ENCODE data around the gene COX6B1.

Gene COX6B1

DNA sequence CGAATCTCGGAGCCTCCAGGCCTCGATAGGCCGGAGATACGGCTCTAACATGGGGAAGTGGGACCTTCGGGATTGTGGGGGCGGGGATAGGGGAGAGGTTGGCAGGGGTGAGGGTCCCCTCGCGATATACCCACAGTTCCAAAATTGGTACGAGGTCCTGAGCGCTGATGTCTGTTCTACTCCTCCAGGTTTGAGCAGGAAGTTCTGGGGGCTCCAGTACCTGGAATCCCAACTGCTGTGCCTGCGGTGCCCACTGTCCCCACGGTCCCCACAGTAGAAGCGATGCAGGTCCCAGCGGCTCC, 18.8 kb upstream of the COX6B1 start:
- FAIRE-seq (no peak), DNase-seq (ENCODE audit: insufficient read length, low spot score) (no peak)
- no peak for TF ChIP-seq POLR2AphosphoS5 (IDR thresholded peaks at IDR 0.05; ENCODE audit: low read depth, low read length)
- no peak for TF ChIP-seq POU2F2 (IDR thresholded peaks at IDR 0.05; ENCODE audit: low read depth, low read length)
- no peak for TF ChIP-seq POLR2A (IDR thresholded peaks at IDR 0.05; ENCODE audit: low read depth, low read length)
- no peak for TF ChIP-seq TAF1 (IDR thresholded peaks at IDR 0.05; ENCODE audit: low read depth, low read length)
- TF ChIP-seq SPI1 (IDR thresholded peaks at IDR 0.05; ENCODE audit: low read depth, low read length) = no peak
- TF ChIP-seq PAX5 (IDR thresholded peaks at IDR 0.05; ENCODE audit: insufficient read depth, low read length, severe bottlenecking) = no peak

- DNase-seq (ENCODE audit: insufficient read length, low spot score) (no peak), FAIRE-seq (no peak)
- TF ChIP-seq PAX5 (IDR thresholded peaks at IDR 0.05; ENCODE audit: insufficient read depth, low read length, severe bottlenecking) = no peak
- TF ChIP-seq POLR2AphosphoS5 (IDR thresholded peaks at IDR 0.05; ENCODE audit: low read depth, low read length) = no peak
- no peak for TF ChIP-seq POLR2A (IDR thresholded peaks at IDR 0.05; ENCODE audit: low read depth, low read length)
- no peak for TF ChIP-seq TAF1 (IDR thresholded peaks at IDR 0.05; ENCODE audit: low read depth, low read length)
These were observed 14.2 kb upstream of the COX6B1 start for GRCh38 chr19:35633727-35634440.

DNA sequence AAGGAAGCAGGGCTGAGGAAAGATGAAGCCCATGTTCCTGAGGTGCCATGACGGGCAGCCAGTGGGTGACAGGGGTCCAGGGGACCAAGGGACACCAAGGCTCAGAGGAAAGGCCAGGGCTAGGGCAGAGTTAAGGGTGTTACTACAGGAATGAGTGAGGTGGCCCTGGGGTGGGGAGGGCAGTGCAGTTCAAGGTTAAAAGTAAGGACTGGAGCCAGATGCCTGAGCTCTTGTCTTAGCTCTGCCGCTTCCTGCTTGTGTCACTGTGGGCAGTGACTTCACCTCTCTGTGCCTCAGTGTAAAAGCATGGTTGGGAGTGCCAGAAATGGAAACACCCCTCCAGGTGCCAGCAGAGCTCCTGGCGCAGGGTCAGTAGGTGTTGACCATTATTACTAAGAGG, 11.5 kb upstream of the COX6B1 start:
- FAIRE-seq (no peak), DNase-seq (ENCODE audit: insufficient read length, low spot score) (no peak)
- TF ChIP-seq PAX5 (IDR thresholded peaks at IDR 0.05; ENCODE audit: insufficient read depth, low read length, severe bottlenecking) (no peak), POLR2A (IDR thresholded peaks at IDR 0.05; ENCODE audit: low read depth, low read length) (no peak), POLR2AphosphoS5 (IDR thresholded peaks at IDR 0.05; ENCODE audit: low read depth, low read length) (no peak), SPI1 (IDR thresholded peaks at IDR 0.05; ENCODE audit: low read depth, low read length) (no peak)

DNA sequence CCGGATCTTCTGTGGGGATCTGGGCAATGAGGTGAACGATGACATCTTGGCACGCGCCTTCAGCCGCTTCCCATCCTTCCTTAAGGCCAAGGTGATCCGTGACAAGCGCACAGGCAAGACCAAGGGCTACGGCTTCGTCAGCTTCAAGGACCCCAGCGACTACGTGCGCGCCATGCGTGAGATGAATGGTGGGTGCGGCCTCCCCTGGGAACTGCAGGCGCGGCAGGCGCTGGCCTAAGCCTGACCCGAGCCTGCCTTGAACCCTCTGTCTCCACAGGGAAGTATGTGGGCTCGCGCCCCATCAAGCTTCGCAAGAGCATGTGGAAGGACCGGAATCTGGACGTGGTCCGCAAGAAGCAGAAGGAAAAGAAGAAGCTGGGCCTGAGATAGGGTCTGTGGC, 11.0 kb upstream of the COX6B1 start:
- no peak for FAIRE-seq
- DNase-seq (ENCODE audit: insufficient read length, low spot score) = no peak
- TF ChIP-seq POLR2A (IDR thresholded peaks at IDR 0.05; ENCODE audit: low read depth, low read length) (no peak), PAX5 (IDR thresholded peaks at IDR 0.05; ENCODE audit: insufficient read depth, low read length, severe bottlenecking) (no peak), SPI1 (IDR thresholded peaks at IDR 0.05; ENCODE audit: low read depth, low read length) (no peak), POLR2AphosphoS5 (IDR thresholded peaks at IDR 0.05; ENCODE audit: low read depth, low read length) (no peak), POU2F2 (IDR thresholded peaks at IDR 0.05; ENCODE audit: low read depth, low read length) (no peak)

DNA sequence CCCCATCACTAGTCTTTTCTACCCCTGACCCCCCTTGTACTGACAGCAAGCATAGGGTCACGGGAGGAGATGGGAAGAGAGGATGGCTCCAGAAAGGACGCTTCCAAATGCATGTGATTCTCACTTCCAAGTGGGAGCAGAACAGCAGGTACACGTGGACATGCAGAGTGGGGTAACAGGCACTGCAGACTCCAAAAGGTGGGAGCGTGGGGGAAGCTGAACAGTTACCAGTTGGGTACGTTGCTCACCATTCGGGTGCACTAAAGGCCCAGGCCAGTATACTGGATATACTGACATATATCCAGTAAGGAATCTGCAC, 8.8 kb upstream of the COX6B1 start:
- TF ChIP-seq PAX5 (IDR thresholded peaks at IDR 0.05; ENCODE audit: insufficient read depth, low read length, severe bottlenecking) (no peak), POLR2A (IDR thresholded peaks at IDR 0.05; ENCODE audit: low read depth, low read length) (no peak; the same call in 1 of the 2 replicates), POLR2AphosphoS5 (IDR thresholded peaks at IDR 0.05; ENCODE audit: low read depth, low read length) (no peak)
- DNase-seq (ENCODE audit: insufficient read length, low spot score) (no peak), FAIRE-seq (no peak)

DNA sequence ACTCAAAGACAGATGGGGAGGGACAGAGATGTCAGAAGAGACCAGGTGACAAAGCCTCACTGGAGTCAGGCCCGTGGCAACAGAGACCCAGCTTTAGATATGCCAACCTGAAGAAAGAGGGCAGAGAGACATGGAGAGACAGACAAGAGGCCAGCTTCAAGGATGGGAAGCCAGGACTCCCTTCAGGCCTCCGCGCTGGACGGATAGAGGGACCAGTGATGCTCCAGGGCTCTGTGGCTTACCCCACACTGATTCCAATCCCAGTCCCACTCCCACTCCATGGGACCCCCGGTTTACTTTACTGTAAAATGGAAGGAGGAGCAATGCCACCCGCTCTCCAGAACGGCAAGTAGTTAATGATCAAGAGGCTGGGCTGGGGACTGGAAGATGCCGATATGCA, 8.3 kb upstream of the COX6B1 start:
- FAIRE-seq = no peak
- no peak for DNase-seq (ENCODE audit: insufficient read length, low spot score)
- TF ChIP-seq SPI1 (IDR thresholded peaks at IDR 0.05; ENCODE audit: low read depth, low read length) = no peak
- TF ChIP-seq POLR2AphosphoS5 (IDR thresholded peaks at IDR 0.05; ENCODE audit: low read depth, low read length) = no peak
- TF ChIP-seq TAF1 (IDR thresholded peaks at IDR 0.05; ENCODE audit: low read depth, low read length) = no peak
- no peak for TF ChIP-seq PAX5 (IDR thresholded peaks at IDR 0.05; ENCODE audit: insufficient read depth, low read length, severe bottlenecking)
- TF ChIP-seq POLR2A (IDR thresholded peaks at IDR 0.05; ENCODE audit: low read depth, low read length) = no peak
- TF ChIP-seq POU2F2 (IDR thresholded peaks at IDR 0.05; ENCODE audit: low read depth, low read length) = no peak

DNA sequence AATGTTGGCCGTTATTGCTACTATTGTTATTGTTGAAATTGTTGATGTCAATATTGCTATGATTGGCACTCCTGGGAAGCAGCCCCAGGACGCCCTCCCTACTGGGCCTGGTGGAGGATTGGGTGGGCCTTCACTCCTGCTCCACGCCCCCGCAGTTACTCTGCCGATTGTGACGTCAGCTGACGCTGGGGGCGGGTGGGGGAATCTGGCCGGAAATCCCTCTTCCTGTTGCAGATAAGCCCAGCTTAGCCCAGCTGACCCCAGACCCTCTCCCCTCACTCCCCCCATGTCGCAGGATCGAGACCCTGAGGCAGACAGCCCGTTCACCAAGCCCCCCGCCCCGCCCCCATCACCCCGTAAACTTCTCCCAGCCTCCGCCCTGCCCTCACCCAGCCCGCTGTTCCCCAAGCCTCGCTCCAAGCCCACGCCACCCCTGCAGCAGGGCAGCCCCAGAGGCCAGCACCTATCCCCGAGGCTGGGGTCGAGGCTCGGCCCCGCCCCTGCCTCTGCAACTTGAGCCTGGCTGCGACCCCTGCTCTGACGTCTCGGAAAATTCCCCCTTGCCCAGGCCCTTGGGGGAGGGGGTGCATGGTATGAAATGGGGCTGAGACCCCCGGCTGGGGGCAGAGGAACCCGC, 6.5 kb upstream of the COX6B1 start, which contains the start of gene ETV2:
ETV2 (plus strand) TSS at position 231 of the 637 bp plus-strand sequence. CDS start 716 bp downstream, outside the sequence.
- FAIRE-seq (peak; percentile 71), DNase-seq (ENCODE audit: insufficient read length, low spot score) (no peak)
- TF ChIP-seq POLR2A (IDR thresholded peaks at IDR 0.05; ENCODE audit: low read depth, low read length) (no peak), POLR2AphosphoS5 (IDR thresholded peaks at IDR 0.05; ENCODE audit: low read depth, low read length) (no peak), SPI1 (IDR thresholded peaks at IDR 0.05; ENCODE audit: low read depth, low read length) (0 out of 2 replicates have a peak, but pooled peaks have one; percentile 4)

- no peak for TF ChIP-seq TAF1 (IDR thresholded peaks at IDR 0.05; ENCODE audit: low read depth, low read length)
- no peak for TF ChIP-seq POLR2AphosphoS5 (IDR thresholded peaks at IDR 0.05; ENCODE audit: low read depth, low read length)
- TF ChIP-seq PAX5 (IDR thresholded peaks at IDR 0.05; ENCODE audit: insufficient read depth, low read length, severe bottlenecking) = no peak
- no peak for TF ChIP-seq POLR2A (IDR thresholded peaks at IDR 0.05; ENCODE audit: low read depth, low read length)
- no peak for TF ChIP-seq POU2F2 (IDR thresholded peaks at IDR 0.05; ENCODE audit: low read depth, low read length)
- TF ChIP-seq SPI1 (IDR thresholded peaks at IDR 0.05; ENCODE audit: low read depth, low read length) = no peak
- FAIRE-seq (no peak), DNase-seq (ENCODE audit: insufficient read length, low spot score) (no peak)
These were observed 5.8 kb upstream of the COX6B1 start for GRCh38 chr19:35642312-35642711.

- no peak for FAIRE-seq
These were observed 5.3 kb upstream of the COX6B1 start for GRCh38 chr19:35642798-35643254.

More at GRCh38 chr19:35642798-35643254, 5.3 kb upstream of the COX6B1 start:
- no peak for DNase-seq (ENCODE audit: insufficient read length, low spot score)
- TF ChIP-seq POU2F2 (IDR thresholded peaks at IDR 0.05; ENCODE audit: low read depth, low read length) (no peak), POLR2A (IDR thresholded peaks at IDR 0.05; ENCODE audit: low read depth, low read length) (no peak), PAX5 (IDR thresholded peaks at IDR 0.05; ENCODE audit: insufficient read depth, low read length, severe bottlenecking) (no peak), POLR2AphosphoS5 (IDR thresholded peaks at IDR 0.05; ENCODE audit: low read depth, low read length) (no peak), SPI1 (IDR thresholded peaks at IDR 0.05; ENCODE audit: low read depth, low read length) (no peak), TAF1 (IDR thresholded peaks at IDR 0.05; ENCODE audit: low read depth, low read length) (no peak)
